Muscle of leg (tissue), 11 donors: Measurements from ENCODE around the gene KDM4C. TPM values are rescaled to one million over a fixed set of nuclear protein-coding genes. Genes with fewer than 3 reads are reported as not detected.

Experiments used
- DNase-seq: peaks from one replicate; pipeline ENCODE4 v3.0.0; 2013
- H3K27ac ChIP-seq: one replicate; pipeline ENCODE4 v1.5.1; 2013; ENCODE audit warnings: mild to moderate bottlenecking, low read length, control low read depth
- H3K27me3 ChIP-seq: one replicate; pipeline ENCODE4 v1.6.1; 2013; ENCODE audit warnings: low read length; ENCODE audit not compliant: control insufficient read depth, insufficient read depth
- H3K36me3 ChIP-seq: one replicate; pipeline ENCODE4 v1.6.1; 2013; ENCODE audit warnings: low read length; ENCODE audit not compliant: control insufficient read depth, insufficient read depth
- H3K4me1 ChIP-seq: one replicate; pipeline ENCODE4 v1.6.1; 2013; ENCODE audit warnings: low read length; ENCODE audit not compliant: control insufficient read depth, insufficient read depth
- H3K4me3 ChIP-seq: one replicate; pipeline ENCODE4 v1.5.1; 2013; ENCODE audit warnings: low read length, control low read depth
- H3K9me3 ChIP-seq: replicated peaks from 2 replicates; pipeline ENCODE4 v1.6.1; 2013; ENCODE audit warnings: low read depth, low read length; ENCODE audit not compliant: control insufficient read depth
- WGBS: methylation state at CpG from one replicate; pipeline ENCODE4 v1.1.5; 2013; ENCODE audit warnings: missing lambda C conversion rate; ENCODE audit not compliant: insufficient coverage; 5-methylcytosine and 5-hydroxymethylcytosine counted together
- polyA plus RNA-seq, 8 donors: library from polyadenylated mRNA; unstranded; fragments of 120-200 nt; gene quantifications; one replicate each; pipeline versions ENCODE4 v1.2.1 to v1.2.3, GENCODE V29; 2013; ENCODE audit warnings: inconsistent platforms in 1 of 8, low replicate concordance in 1 of 8; ENCODE audit not compliant: insufficient read length in 8 of 8, insufficient read depth in 1 of 8
- total RNA-seq: library from RNA; stranded (reverse); fragments of 120-200 nt; gene quantifications from one replicate; pipeline ENCODE4 v1.2.4, GENCODE V29; 2013

The KDM4C gene
- total and polyA plus RNA-seq, 9 donors, result 10.1 to 19.0 (median 11.2) TPM

- no peaks in the 10 kb centered on the region for H3K4me1 ChIP-seq
- H3K27me3 ChIP-seq, result no peaks in the 10 kb centered on the region
- no peak overlapping the region for H3K27ac ChIP-seq
- no peaks in the 10 kb centered on the region for H3K36me3 ChIP-seq
- no peaks in the 10 kb centered on the region for H3K9me3 ChIP-seq
- no peak for DNase-seq
- no CpG with 5 or more reads among the region's 2 CpGs for WGBS
- no peak overlapping the region for H3K4me3 ChIP-seq
Observed at GRCh38 chr9:6973089-6973488, 215.3 kb downstream of the KDM4C start.

GRCh38 chr9:6973762-6974161, 216.0 kb downstream of the KDM4C start:
- no peak for DNase-seq
- Histone ChIP-seq H3K9me3 (no peaks in the 10 kb centered on the region), H3K36me3 (no peaks in the 10 kb centered on the region), H3K27ac (no peak overlapping the region), H3K4me3 (no peak overlapping the region), H3K4me1 (no peaks in the 10 kb centered on the region), H3K27me3 (no peaks in the 10 kb centered on the region)
- WGBS, result 80% methylated on average over 1 of the region's 2 CpGs

- H3K27ac ChIP-seq, result no peak overlapping the region
- no peaks in the 10 kb centered on the region for H3K4me1 ChIP-seq
- H3K36me3 ChIP-seq, result no peaks in the 10 kb centered on the region
- H3K27me3 ChIP-seq, result no peaks in the 10 kb centered on the region
- no peak for DNase-seq
- H3K9me3 ChIP-seq, result no peaks in the 10 kb centered on the region
- no peak overlapping the region for H3K4me3 ChIP-seq
- 86% methylated on average over 1 of the region's 2 CpGs for WGBS
Observed at GRCh38 chr9:6975198-6975597, 217.4 kb downstream of the KDM4C start.

GRCh38 chr9:6977761-6978160, 220.0 kb downstream of the KDM4C start:
- Histone ChIP-seq H3K27ac (no peak overlapping the region), H3K9me3 (no peaks in the 10 kb centered on the region), H3K4me1 (no peaks in the 10 kb centered on the region), H3K27me3 (no peaks in the 10 kb centered on the region), H3K4me3 (no peak overlapping the region), H3K36me3 (no peaks in the 10 kb centered on the region)
- no peak for DNase-seq
- WGBS, result no CpG with 5 or more reads among the region's 1 CpG

GRCh38 chr9:6978591-6978990, 220.8 kb downstream of the KDM4C start:
- DNase-seq, result no peak
- no peaks in the 10 kb centered on the region for H3K36me3 ChIP-seq
- no peaks in the 10 kb centered on the region for H3K4me1 ChIP-seq
- H3K4me3 ChIP-seq, result no peak overlapping the region
- no peak overlapping the region for H3K27ac ChIP-seq
- H3K27me3 ChIP-seq, result no peaks in the 10 kb centered on the region
- no peaks in the 10 kb centered on the region for H3K9me3 ChIP-seq
- 88% methylated on average over 1 of the region's 2 CpGs for WGBS

- no peaks in the 10 kb centered on the region for H3K27me3 ChIP-seq
- peaks cover 21% of the 10 kb centered on the region for H3K36me3 ChIP-seq
- H3K27ac ChIP-seq, result no peak overlapping the region
- H3K4me3 ChIP-seq, result no peak overlapping the region
- H3K4me1 ChIP-seq, result no peaks in the 10 kb centered on the region
- no peak for DNase-seq
- WGBS, result 70% methylated on average over 2 of the region's 3 CpGs
- no peaks in the 10 kb centered on the region for H3K9me3 ChIP-seq
Observed at GRCh38 chr9:6984941-6985578, 227.3 kb downstream of the KDM4C start.

GRCh38 chr9:6986141-6986815, 228.5 kb downstream of the KDM4C start:
- peaks cover 21% of the 10 kb centered on the region for H3K36me3 ChIP-seq
- no peaks in the 10 kb centered on the region for H3K9me3 ChIP-seq
- no peaks in the 10 kb centered on the region for H3K27me3 ChIP-seq
- WGBS, result 89% methylated on average over 2 of the region's 5 CpGs
- DNase-seq, result no peak
- H3K4me3 ChIP-seq, result no peak overlapping the region
- no peaks in the 10 kb centered on the region for H3K4me1 ChIP-seq
- no peak overlapping the region for H3K27ac ChIP-seq

GRCh38 chr9:6987381-6987780, 229.6 kb downstream of the KDM4C start:
- no peak overlapping the region for H3K27ac ChIP-seq
- peaks cover 21% of the 10 kb centered on the region for H3K36me3 ChIP-seq
- H3K9me3 ChIP-seq, result no peaks in the 10 kb centered on the region
- H3K27me3 ChIP-seq, result no peaks in the 10 kb centered on the region
- H3K4me3 ChIP-seq, result no peak overlapping the region
- H3K4me1 ChIP-seq, result no peaks in the 10 kb centered on the region
- DNase-seq, result no peak
- 100% methylated on average over 2 of the region's 3 CpGs for WGBS

- WGBS, result no CpG with 5 or more reads among the region's 1 CpG
- Histone ChIP-seq H3K4me3 (no peak overlapping the region), H3K27me3 (no peaks in the 10 kb centered on the region), H3K4me1 (no peaks in the 10 kb centered on the region), H3K36me3 (peaks cover 7% of the 10 kb centered on the region), H3K9me3 (no peaks in the 10 kb centered on the region), H3K27ac (no peak overlapping the region)
- no peak for DNase-seq
Observed at GRCh38 chr9:6991418-6991817, 233.6 kb downstream of the KDM4C start.

GRCh38 chr9:6996061-6996854, 238.5 kb downstream of the KDM4C start:
- no peaks in the 10 kb centered on the region for H3K9me3 ChIP-seq
- no peaks in the 10 kb centered on the region for H3K27me3 ChIP-seq
- WGBS, result 80% methylated on average over 7 of the region's 7 CpGs
- no peaks in the 10 kb centered on the region for H3K36me3 ChIP-seq
- no peaks in the 10 kb centered on the region for H3K4me1 ChIP-seq
- DNase-seq, result no peak
- H3K4me3 ChIP-seq, result no peak overlapping the region
- H3K27ac ChIP-seq, result no peak overlapping the region
